Erythroblast (primary cell): ENCODE results near the gene DUSP9.

Experiments used
- GATA1 ChIP-seq: IDR thresholded peaks from 2 replicates; pipeline ENCODE4 v1.6.1; 2011; ENCODE audit warnings: low read depth, mild to moderate bottlenecking, control low read depth, low read length, moderate library complexity
- POLR2A ChIP-seq: IDR thresholded peaks from 2 replicates; pipeline ENCODE4 v1.6.1; 2011; ENCODE audit warnings: mild to moderate bottlenecking, low read length

- TF ChIP-seq POLR2A = no peak
- no peak for TF ChIP-seq GATA1
Observed at GRCh38 chrX:153688506-153688905, 41.5 kb downstream of the DUSP9 start.
